GM19438 (cell line): Measurements from ENCODE around the gene TNPO3.

ENCODE experiments used
- ATAC-seq: cut with Tn5 transposase; IDR thresholded peaks from one replicate; pipeline ENCODE4 v1.9.1; 2021; ENCODE audit warnings: low read depth; ENCODE audit not compliant: unreplicated experiment

Gene TNPO3

DNA sequence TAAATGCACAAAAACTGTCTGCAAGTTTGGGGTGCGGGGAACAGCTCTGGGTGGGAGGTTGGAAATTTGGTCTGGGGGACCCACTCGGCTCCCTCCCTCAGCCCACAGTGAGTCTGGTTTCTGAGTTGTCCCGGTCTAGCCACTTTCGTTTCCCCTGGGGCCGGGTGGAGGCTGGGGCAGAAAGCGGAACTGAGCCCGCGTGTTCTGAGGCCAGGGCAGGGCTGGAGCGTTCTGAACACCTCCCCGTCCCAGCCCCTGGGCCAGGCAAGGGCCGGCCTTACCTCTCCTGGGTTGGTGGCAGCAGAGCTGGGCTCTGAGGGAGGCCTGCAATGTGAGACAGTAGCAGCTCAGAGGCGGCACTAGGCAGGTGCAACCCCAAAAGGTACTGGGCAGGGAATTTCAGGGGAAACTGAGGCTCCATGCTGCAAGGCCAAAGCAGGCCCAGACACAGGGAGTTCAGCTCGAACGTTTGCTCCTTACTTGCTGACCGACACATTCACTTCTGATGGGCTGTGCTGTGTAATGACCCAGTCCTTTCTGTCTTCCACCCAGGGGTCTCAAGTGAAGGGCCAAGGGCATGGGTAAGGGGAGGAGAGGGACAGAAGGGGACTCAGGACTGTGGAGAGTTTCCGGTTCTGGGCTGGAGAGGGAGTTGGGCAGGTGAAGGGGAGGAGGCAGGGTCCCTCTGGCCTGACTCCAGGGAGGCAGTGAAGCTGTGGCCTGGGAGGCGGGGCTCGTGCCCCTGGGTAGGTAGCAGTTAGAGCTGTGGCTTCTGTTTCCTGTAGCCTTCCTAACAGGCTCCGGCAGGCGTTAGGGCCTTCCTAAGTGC, 114.2 kb downstream of the TNPO3 start:
- peak; percentile 58 for ATAC-seq

DNA sequence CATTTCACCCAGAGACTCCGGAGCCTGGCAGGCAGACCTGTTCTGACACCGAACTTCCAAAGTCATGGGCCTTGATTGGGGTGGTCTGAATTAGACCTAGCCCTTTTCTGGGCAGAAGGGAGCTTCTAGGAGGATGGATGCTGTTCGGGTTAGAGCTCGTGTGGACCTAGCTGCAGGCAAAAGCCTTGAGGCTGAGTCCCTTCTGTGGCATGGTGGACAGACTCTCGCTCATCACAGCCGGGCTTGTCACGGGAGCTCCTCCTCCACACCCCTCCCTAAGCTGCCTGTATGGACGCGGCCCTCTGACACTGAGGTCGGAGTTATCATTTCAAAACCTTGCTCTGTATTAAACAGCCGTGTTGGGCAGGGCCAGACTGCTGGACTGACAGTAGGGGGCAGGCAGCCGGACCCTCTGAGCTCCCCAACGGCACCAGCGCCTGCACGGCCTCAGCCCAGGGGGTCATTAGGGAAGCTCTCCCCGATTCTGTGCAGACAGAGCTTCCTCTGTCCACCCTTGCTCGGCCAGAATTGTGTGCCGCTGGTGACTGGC, 115.0 kb downstream of the TNPO3 start:
- ATAC-seq, result peak; percentile 27

DNA sequence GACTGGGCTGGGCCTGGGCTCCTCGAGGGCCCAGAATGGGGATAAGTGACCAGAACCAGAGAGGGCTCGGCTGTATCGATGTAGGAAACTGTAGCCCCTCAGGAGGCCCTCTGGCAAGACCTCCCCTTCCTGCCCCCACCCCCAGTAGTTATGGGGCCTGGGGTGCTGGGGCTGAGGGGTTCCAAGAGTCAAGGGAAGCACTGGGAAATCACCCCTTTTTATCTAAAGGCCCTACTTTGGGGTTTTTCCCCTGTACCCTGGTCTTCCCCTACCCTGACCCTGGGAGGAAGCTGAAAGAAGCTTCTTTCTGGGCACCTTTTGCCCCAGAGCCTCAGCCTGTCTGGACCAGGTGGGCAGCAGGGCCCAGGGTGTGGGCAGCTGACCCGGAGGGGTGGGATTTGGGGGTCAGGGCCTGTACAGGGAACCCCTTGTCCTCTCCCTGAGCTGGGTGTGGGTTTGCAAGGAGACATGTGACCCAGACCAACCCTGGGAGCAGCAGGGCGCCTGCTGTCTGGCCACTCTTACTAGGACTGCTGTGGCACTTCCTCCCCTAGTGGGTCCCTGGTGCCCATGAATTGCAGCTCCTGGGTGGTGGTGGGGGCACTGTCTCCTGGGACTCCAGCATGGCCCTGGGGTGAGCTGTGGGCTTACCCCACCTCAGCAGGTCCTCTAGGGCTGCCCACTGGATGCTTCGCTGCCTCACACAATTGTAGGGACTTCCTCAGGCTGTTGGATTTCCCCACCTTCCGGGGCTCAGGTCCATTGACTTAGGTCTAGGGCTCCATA, 115.6 kb downstream of the TNPO3 start:
- no peak for ATAC-seq

DNA sequence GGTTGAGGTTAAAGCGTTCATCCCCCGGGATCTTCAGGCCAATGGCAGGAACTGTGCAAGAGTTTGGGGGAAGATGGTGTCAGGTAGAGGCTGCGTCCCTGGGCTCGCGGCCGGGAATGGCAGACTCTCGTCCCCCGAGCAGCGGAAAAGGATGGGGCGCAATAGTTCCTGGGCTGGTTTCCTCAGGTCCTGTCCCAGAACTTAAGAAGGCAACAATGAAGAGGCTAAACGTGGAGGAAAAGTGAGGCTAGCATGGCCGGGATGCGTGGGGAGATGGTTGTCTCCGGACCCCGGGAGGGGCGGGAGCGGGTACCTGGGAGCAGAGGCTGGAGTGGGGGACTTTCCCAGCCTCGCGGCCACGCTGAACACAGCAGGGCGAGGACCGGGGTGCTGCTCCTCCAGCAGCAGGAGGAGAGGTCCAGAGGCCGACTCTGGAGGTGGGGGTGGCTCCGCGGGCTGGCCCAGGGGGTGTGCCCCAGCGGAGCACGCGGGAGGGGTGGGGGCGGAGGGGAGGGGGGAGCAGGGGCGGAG, 116.3 kb downstream of the TNPO3 start:
- ATAC-seq, result no peak

DNA sequence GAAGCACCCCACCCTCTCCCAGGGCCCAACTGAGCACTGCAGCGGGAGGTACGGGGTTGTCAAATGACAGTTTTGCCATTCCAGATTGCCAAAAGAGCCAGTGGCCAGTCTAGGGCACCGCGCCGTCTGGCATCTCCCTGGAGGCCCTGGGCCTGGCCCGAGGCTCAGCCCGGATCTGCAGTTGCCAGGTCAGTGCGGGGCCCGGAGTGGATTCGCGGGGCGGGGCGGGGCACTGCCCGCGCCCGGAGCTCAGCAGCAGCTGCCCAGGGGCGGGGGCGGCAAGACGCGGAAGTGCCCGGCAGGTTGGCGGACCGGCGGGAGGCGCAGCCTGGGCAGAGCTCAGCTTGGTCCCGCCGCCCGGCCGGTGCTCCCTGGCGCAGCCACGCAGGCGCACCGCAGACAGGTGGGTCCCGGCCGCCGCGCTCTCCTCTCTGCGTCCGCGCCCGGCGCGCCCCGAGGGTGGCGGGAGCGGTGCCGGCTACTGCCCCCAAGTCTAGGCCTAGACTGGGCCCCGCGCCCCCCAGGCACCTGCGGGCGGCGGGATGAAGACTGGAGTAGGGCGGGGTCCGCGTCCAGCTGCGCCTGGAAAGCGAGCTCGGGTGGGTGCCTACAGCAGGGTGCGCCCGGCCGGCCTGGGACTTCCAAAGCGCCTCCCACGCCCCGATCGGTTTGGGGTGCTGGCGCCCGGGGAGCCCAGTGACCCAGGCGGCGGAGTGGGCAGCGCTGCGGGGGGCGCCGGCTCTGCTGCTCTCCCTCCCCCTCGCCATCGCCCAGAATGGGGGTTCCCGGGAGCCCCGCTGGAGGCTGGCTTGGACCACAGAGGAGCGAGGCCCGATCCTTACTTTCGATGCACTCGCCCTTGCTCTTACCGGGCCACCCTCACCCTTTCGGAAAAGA, 117.0 kb downstream of the TNPO3 start, which contains the start of gene IRF5:
TSS of gene IRF5 (plus strand) at position 281 of the 897 bp plus-strand sequence. CDS start 4,155 bp downstream, outside the sequence.
- ATAC-seq, result no peak

DNA sequence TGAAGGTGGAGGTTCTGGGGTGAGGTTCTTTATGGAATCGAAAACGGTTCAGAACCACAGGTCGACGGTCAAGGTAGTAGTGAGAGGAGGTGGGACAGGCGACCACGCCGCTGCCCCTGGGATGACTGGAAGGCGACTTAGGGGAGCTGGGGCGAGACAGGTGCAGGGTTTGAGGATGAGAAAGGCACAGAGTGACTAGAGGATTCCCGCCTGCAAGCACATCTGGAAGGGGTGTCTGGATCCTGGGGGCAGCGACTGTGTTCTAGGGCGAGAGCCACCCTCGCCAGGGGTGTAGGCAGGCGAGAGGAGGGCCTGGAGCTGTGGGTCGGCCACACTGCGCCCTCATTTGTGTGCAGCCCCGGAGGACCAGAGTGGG, 117.7 kb downstream of the TNPO3 start:
- ATAC-seq, result no peak

DNA sequence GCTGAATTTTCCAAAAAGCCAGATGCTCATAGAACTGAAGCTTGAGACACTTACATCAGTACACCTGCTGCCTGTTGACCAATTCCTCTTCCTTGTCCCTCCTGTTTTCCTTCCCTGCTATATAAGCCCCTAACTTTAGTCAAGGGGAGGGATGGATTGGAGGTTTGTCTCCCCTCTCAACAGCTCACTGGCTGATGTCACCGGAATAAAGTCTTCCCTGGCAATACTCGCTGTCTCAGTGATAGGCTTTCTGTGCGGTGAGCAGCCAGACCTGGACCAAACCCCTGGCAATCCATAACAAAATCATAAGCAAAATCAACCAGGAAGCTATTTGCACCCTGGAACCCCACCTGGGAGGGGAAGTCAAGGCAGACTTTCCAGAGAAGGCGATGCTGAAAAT, 118.1 kb downstream of the TNPO3 start:
- ATAC-seq, result no peak

DNA sequence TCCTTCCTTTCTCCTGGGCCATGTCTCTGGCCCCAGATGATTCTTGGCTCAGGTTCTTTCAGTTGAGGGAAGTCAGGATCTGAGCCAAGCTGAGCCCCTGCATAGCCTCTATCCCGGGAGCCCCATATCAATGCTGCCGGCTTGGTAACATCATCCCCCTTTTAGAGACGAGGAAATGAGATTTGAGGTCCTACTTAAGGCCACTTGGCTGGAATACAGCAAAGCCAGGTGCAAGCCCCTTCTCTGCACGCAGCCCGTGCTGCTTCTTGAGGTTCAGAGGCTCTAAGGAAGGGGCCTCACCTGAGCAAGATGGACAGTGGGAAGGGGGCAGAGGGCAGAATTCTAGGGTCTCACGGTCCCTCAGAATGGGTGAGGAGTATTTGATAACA, 119.6 kb downstream of the TNPO3 start:
- ATAC-seq, result no peak

DNA sequence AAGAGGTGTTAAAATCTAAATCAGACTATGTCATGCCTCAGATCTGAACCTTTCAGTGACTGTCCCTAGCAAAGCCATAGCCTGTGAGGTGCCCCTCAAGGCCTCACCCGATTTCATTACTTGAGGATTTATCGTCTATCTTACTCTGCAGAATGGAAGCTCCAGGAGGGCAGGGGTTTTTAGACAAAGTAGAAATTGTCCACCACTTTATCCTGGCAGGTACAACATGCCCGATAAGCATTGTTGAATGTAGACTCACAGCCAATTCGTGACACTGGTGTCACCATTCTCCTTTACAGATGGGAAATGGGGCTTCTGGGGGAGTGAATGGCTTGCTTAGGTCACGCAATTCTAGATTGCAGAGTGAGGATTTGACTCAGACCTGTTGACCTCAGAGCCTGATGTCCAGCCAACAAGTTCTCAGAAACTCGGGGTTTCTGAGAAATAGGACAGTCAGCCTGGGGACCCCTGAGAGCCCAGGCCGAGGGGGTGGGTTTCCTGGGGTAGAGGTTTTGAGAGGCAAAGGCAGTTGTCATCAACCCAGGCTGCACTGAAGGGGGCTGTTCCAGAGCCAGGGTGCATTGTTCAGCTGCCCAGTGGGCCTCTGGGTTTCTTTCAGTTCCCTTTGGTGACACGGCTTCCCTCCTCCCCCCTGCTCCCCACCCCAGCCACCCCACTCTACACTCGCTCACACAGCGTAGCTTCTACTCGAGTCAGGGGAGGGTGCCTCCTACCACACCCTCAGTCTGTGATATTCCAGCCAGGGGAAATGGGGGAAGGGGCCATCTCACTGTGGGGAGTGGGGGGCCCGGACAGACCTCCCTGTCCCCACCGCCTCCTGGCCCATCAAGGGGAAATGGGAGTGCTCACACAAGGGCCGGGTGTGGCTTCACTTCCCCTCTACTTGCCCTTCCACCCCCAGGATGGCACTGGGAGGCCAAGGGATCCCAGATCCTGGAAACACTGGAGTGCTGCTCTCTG, 120.3 kb downstream of the TNPO3 start:
- peak; percentile 33 for ATAC-seq

DNA sequence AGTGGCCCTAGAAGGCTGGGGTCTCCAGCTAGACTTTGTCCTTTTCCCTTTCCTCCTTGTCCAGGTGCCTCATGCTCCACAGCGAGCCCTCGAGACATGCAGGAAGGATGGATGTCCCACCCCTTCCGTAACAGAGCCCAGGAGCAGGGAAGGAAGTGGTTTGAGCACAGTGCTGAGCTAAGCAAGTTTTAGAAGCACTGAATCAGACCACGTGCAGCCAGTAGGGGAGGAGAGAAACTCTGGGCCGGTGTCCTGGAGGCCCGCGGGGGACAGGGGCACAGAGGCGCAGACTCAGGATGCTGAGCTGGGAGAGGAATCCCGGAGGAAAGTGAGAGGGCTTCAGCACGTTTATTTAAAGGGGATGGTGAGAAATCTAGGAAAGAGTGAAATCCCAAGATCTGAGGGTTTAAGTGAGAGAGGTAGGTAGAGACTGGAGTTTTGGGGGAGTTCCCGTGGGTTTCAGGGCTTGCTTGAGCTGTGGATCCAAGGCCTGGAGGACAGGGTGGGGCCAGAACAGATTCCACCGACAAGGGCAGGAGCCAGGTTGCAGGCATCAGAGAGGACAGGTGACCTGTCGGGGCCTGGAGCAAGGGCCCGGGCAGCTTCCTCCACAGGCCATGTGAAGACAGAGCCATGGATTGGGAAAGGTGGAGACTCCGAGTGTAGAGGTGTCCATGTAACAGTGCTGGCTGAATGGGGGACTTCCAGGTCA, 121.6 kb downstream of the TNPO3 start:
- peak; percentile 43 for ATAC-seq

DNA sequence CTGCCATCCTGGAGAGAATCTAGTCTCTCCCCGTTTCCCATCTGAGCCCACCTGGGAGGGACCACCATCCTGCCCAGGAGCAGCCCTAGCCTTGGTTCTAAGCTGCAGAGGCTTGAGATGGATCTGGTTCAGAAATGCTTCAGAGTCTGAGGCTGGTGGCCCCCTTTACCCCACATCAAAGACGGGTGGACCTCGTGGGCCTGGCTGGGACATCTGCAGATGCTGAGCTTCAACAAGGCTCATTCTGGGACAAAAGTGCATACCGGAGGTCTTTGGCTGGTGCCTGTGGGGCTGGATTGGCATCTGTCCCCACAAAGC, 122.1 kb downstream of the TNPO3 start:
- no peak for ATAC-seq

DNA sequence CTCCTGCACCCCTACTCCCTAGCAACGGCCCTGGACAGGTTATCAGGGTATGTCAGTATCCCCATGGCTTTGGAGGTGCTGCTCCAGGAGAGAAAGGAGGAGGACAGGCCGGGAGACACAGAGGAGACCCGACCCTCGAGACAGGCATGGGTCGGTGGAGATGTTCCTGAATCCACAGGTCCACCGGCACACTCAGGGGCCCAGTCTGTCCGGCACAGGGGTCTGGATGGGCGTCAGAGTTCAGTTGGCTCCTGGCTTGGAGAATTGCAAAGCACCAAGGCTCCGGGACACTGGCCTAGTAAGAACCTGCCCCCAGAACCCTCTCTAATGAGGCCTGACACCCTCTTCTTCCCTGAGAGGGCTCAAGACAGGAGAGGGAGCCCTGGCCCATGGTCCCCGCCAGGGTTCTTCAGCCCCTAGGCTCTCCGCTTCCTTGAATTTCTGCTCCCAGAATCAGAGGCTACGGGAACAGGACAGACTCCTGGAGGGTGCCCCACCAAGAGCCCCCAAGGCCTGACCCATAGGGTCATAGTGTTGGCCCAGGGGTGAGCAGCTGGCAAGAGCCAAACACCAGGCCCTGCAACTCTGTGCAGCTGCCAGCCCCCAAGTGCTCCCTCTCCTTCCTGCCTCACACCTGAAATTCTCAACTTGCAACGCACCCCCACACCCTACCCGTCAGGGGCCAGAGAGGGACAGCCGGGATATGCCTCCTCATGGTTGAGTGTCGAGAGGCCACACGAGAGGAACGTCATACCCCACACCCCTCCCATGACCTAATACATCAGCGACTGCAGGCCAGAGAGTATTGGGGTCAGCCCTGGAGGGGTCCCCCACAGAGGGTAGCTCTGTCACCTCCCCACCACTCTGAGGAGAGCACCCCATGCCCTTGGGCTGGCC, 122.7 kb downstream of the TNPO3 start:
- no peak for ATAC-seq

DNA sequence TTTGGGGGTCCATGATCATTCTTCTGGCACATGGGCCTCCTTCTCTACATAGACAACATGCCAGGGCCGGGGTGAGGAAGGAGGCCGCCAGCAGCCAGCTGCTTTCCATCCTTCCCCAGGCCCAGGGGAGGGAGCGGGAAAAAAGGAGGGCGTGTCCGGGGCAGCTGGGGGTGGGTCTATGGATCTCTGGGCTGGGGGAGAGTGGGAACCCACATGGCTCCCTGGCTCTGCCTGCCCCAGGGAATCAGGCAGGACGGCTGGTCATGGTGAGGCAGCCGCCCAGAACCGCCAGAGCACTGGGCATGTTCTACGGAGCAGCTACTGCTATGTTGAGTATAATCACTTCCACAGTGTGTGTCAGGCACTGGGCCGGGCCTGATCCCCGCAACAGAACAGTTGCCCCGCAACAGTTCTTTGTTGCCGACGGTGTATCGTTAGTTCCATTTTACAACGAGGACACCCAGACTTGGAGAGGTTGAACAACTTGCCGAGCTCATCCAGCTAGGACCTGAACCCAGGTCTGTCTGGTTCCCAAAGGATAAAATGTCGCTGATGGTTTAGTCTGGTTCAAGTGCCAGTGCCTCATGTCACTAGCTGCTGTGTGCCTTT, 123.6 kb downstream of the TNPO3 start:
- ATAC-seq, result no peak

DNA sequence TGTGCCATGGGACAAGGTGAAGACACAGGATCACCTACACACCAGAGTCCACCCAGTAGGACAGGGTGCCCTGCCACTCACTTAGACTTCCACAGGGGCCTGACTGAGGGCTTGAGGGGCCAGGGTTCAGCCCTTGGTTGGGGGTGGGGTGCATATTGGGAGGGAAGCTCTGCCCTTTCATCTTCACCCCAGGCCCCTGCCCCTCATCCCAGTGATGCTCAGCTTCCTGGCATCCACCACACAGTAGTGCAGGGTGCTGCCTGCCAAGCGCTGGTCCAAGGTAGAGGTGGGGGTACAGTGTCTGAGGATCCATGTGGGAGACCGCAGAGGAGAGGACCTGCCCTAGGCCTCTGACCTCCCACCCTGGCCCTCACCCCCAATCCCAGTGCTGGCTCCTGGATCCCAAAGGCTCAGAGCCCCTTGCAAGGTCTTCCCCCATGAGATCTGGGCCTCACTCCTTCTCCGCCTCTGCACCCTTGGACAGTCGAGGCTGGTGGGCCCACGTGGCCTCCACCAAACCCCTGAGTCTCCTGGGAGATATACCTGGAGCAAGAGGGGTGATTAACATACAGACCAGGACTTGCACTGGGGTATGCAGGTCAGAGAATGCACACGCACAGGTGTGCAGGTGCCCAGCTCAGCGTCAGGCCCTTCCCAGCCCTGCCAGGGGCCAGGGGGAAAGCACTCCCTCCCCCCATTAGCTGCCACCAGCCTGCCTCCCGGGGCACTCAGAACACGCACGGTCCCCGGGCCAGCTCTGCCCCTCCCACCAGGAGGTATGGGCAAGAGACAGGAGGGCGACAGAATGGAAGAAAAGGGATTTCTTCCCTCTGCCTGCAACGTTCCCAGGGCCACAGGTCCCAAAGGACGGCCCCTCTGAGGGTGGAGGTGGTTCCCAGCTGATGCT, 125.8 kb downstream of the TNPO3 start:
- no peak for ATAC-seq

DNA sequence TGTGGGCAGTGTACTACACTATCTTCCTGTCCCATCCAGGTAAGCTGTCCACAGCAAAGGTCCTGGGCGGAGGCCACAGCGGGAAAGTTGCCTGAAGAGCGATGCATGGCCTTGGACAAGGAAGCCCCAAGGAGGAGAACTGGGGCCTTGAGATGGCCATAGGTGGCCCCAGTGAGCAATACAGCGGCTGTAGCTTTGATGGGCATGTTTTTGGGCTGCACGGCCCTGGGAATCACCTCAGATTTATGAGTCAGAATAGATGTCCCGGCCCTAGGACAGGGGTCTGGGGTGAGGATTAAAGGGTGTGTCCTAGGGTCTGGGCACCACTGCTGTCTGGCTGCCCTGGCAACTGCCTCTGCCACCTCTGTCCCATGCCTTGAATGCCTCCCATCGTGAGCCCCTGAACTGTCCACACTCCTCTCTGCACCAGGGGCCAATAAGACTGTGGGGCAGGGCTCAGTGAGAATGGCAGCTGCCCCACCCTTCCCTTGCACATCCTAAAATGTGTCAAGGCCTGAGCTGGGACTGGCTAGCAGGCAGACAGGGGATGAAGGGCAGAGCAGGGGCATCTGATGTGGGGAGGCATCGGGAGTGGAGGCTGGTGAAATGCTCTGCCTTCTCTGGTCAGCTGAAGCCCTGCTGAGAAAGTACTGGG, 126.6 kb downstream of the TNPO3 start:
- no peak for ATAC-seq
